T-helper 2 cell (primary cell): ENCODE data around the gene USP21.

Experiments used
- DNase-seq, 5 experiments: peaks; one replicate each; pipeline versions ENCODE4 v3.0.0 to v3.0.0-alpha.2; 2012 to 2022

The USP21 gene

GRCh38 chr1:161172349-161172748 is 13.0 kb downstream of the USP21 start:
- no peak for DNase-seq

DNA sequence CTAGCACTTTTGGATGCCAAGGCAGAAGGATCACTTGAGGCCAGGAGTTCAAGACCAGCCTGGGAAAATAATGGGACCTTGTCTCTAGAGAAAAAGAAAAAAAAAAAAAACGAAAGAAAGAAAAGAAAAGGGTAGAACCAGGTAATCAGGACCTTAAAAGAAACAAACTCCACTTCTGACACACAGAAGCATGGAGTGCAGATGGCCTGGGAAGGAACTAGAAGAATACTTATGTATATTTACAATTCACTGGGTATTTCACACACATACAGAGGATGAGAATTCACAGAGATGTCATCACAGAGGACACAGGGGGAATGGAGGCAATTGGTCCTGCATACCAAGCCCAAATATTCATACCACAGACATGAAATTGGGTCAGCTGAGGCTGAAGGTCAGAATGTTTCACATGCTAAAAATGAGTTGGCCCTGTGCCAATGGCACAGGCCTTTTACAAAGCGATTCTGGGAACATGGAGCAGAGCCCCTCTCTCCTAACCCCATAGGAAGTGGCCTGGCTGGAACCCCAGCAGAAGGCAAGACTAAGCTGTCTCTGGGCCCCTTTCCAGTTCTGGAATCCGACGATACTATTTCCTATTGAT is 13.6 kb downstream of the USP21 start:
- no peak for DNase-seq

DNA sequence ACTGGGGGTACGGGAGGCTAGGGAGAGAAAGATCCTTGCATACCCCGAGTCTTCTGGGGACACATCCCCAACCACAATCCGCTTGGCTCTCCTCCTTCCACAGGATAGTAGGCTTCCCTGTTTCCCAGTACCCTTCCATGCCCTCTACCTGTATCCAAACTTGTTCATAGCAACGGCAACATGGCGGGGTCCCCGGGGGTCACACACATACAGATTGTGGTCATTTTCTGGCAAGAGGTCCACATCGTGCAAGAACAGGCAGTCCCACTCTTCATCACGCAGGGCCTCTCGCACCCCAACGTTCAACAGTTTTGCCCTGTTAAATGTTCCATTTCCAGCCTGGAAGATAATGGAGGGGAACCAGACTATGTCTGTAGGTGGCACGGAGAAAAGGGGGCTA is 14.4 kb downstream of the USP21 start:
- no peak for DNase-seq

GRCh38 chr1:161174911-161175310 is 15.6 kb downstream of the USP21 start:
- DNase-seq = no peak

DNA sequence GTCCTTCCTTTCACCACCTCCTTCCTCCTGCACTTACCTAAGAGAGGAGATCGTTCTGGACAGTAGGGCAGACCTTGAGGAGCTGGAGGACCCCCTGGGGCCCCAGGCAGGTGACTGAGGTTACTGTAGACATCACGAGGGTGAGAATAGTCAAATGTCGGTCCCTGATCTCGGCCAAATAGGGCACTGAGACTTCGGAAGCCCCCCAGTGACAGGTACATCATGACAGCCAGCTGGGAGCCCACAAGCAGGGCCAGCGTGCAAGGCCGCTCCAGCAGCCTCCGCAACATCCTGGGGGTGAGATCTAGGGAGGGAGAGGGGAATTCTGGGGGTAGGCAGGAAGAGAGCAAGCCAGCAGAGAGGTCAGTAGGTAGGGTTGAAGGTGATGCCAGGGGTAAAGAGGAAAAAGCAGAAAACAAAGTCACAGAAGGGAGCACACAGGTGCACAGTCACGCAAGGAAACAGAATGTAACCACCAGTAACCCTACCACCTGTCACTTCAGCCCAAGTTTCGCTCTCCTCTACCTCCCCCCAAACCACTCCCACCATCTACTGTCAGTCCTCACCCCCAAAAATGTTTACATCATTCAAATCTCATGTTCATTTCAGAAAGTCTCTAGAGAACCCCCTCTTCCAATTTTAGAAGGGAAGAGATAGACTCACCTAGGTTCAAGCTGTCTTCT is 16.6 kb downstream of the USP21 start:
- DNase-seq = no peak

DNA sequence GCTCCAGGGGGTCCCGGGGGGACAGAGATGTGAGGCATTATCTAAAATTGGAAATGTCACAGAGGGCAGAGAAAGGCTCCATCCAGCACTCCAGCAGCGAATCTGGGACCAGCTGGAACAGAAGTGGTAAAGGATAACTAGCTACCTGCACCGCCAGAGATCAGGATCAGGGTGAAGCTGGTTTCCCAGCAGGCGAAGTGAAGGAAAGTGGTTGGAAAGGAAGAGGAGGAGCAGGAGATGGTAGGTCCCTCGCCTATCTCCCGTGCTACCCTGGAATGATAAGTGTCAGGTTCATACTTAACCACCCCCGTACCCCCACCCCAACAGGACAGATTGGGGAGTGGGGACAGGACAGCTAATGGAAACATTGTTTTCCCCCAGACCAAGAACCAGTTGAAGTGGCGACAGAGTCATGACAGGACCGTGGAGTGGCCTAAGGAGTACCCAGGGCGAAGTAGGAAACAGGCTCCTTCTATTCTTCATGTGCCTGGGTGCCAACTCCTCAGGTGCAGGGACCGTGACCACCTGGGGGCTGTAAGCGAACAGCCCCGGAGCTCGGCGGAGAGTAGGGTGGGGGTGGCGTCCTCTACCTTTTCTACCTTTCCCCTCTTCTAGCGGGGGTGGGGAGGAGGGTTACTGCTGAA is 17.3 kb downstream of the USP21 start:
- DNase-seq = no peak

DNA sequence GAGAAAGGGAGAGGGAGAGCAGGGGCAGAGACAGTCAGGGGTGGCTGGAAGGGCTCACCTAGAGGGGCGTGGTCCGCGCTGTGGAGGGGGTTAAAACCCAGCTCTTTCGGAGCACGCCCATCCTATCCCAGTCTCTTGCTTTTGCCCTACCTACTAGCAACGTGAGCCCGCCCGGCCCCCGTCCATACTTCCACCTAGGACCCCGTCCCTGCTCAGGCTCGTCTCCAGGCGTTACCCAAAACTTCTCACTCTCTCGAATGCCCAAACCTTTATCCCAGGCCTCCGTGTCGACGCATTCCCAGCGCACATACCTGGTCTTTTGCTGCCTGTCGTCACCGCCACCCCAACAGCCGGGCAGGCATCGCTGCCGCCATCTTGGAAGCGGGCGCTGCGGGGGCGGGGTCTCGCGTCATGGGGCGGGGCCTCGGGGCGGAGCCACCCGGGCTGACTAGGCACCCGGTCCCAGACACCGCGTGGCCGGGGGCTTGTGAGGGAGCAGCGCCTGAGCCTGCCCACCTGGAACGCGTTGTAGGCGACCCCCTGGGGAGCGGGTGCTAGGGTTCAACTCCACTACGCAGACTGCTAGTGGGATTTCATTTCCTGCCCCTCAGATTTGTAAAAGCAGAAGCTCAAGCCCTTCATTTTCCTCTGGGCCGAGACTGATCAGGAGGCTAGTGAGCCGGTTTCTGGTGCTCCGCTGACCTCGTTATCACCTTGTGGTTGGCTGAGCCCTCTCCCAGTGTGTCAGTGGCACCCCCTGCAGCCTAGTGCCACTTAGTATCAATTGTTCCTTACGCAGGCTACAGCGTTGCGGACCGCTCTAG is 18.0 kb downstream of the USP21 start, which contains the start of gene B4GALT3:
Gene B4GALT3 (minus strand): TSS at position 396 of the 824 bp plus-strand sequence. CDS start 1,447 bp downstream, outside the sequence.
- peak; percentile 84 to 95 (median 88) for DNase-seq

GRCh38 chr1:161177936-161178244 is 18.6 kb downstream of the USP21 start:
- no peak for DNase-seq

DNA sequence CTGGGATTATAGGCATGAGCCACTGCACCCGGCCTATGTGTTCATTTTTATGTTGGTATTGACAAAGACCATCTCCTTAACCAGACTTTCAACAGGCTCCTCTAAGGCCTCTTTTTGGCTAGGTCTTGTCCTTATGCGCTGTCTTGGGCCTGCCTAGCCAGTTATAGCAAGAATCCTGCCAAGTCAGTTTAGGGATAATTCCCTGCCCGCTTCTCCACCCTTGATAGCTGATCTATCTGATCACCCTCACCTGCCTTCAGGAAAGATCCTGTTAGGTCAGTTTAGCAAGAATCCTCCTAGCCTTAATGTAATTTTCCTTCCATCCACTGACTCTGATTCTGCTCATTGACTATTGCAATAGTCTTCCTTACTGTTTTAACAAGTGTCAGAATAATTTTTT is 20.4 kb downstream of the USP21 start:
- no peak for DNase-seq

- DNase-seq = no peak
These were observed 21.3 kb downstream of the USP21 start for GRCh38 chr1:161180639-161181038.

DNA sequence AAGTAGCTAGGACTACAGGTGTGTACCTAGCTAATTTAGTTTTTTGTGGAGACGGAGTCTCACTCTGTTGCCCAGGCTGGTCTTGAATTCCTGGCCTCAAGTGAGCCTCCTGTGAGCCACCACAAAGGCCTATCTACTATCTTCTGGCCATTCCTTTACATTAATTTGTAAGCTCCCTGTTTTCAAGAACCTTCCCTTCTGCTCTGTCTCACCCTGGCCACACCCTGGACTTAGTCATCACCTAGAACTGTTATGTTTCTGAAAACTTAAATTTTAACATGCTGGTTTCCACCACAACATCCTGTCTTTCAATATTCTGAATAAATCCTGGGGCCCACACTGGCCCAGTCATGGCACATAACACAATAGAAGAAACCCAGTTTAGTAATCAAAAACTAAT is 22.9 kb downstream of the USP21 start:
- peak in 3 of 5 experiments; percentile 37 to 92 (median 39) for DNase-seq

GRCh38 chr1:161185282-161185682 is 26.0 kb downstream of the USP21 start:
- DNase-seq = peak in 4 of 5 experiments; percentile 28 to 96 (median 74)

- no peak for DNase-seq
These were observed 26.5 kb downstream of the USP21 start for GRCh38 chr1:161185732-161186311.

DNA sequence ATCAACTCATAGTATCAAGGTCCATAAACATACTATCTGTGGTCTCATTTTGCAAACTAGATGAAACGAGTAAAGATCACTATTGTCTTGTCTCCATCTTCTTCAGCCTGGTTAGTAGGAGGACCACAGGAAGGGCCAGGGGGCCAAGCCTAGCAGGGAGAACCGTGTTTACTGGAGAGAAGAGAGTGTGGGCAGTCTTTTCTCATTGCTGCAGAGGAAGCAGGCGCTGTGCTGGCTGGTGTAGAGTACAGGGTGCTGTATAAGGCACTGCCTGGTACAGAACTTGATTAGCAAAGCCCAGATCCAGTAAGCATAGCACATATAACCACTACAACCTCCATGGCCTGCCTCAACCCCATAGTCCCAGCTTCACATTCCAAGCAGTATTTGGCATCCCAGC is 28.0 kb downstream of the USP21 start:
- DNase-seq = no peak

GRCh38 chr1:161188381-161188780 is 29.1 kb downstream of the USP21 start:
- DNase-seq = no peak

- DNase-seq = no peak
These were observed 29.7 kb downstream of the USP21 start for GRCh38 chr1:161189036-161189435.

DNA sequence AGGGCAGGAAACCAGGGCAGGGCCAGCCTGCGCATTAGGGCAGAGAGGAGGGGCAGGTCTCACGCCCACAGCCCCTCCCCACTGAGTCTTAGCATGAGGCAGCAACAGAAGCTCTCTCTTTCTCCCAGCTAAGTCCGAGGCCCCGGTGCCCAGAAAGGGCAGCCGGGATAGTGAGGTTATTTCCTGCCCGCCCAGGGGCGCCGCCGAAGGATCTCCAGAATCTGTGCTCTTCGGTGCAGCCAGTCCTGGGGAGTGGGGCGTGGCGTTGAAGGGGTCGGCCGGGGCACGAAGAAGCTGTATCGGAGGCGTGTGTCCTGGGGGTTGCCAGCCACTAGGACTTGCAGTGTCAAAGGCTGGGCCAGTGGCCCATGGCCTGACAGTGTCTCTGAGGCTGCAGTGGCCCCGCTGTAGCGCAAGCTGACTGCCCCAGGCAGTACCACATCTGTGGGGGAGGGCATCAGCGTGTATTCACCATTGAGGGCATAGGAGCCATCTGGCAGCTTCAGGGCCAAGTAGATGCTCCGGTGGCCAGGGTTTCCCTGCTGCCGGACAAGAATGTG is 31.7 kb downstream of the USP21 start:
- no peak for DNase-seq

GRCh38 chr1:161191971-161192370 is 32.7 kb downstream of the USP21 start:
- DNase-seq = no peak

DNA sequence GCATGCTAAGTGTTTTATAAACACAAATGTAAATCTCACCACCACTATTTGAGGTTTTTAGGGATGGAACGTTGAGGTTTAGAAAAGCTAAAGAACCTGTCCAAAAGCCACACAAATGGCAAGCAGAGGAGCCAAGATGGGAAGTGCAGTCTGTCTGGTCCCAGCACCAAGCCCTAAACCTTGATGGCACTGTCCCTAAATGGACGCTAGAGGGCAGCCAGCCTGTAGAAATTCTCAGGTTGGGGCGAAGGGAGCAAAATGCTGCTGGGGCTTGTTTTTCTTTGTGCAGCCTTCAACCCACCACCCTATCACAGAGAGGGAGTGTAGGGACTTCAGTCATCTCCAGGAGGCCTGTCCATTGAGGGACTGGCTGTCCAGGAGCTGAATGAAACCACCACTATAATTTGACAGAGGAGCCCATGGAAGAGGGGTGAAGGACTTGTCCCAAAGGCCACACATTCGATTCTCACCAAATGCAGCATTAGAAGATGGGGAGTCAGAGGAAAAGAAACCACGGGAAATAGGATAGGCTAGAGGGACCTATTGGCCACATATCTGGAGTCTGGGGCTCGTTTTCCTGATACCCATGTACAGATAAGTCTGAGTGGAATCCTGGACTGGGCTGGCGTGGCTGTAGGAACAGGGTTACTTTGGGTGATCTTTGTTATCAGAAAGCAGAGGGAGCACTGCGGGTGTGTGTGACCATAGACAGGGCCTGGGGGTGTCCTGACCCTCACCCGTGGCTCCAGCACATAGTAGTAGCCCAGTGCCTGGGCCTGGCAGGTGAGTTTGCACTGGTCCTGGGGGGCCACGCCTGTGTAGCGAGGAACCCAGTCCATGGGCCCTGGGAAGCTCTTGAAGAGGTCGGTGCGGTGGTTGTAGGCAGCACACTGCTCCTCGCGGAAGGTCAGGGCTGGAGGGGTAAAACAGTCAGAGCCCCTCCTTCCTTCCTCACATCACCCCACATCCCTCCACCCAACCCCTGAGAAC is 33.5 kb downstream of the USP21 start:
- peak in 4 of 5 experiments; percentile 41 to 82 (median 48) for DNase-seq

- DNase-seq = no peak
These were observed 34.4 kb downstream of the USP21 start for GRCh38 chr1:161193561-161194235.

- no peak for DNase-seq
These were observed 35.9 kb downstream of the USP21 start for GRCh38 chr1:161195171-161195570.
